HCT116 (cell line): ENCODE results near the gene RGS19. TPM values are rescaled to one million over a fixed set of nuclear protein-coding genes. Genes with fewer than 3 reads are reported as not detected.

ENCODE experiments used
- ATAC-seq: fragments of 200-7000 bp; cut with Tn5 transposase; 2 replicates; pipeline ENCODE4 v1.9.1; 2020; ENCODE audit warnings: mild to moderate bottlenecking, moderate library complexity
- BruUV-seq: library from RNA; stranded (reverse); fragments of 400-500 nt; replicated peaks from 2 replicates; lab custom pipeline; 2021; lab: Mats Ljungman, UMichigan
- CTCF ChIA-PET: fragments of 300-600 bp; sonication (Branson Sonifier 250); formaldehyde crosslinking; loops from one replicate; lab custom pipeline; 2021; ENCODE audit warnings: antibody characterized with exemption; lab: Charles Lee
- POLR2A ChIA-PET: fragments of 300-600, 350-600 bp; sonication (Branson Sonifier 250); formaldehyde crosslinking; loops from one replicate; lab custom pipeline; 2021; ENCODE audit warnings: antibody characterized with exemption; lab: Charles Lee
- RAD21 ChIA-PET, 2 experiments: fragments of 300-600 bp; sonication (Branson Sonifier 250); formaldehyde crosslinking; loops; one replicate each; lab custom pipeline; 2023; ENCODE audit warnings: low total read pairs in 2 of 2; ENCODE audit not compliant: uncharacterized antibody in 2 of 2, unreplicated experiment in 2 of 2, low non-redundant PET in 1 of 2; lab: Charles Lee
- DNase-seq: peaks from one replicate; pipeline ENCODE4 v3.0.0-alpha.2; 2010; ENCODE audit warnings: low read depth, low spot score
- H2AFZ ChIP-seq: fragments of 200-600 bp; shearing (Covaris generic), sonication (generic); 2 replicates; pipeline ENCODE4 v1.6.1; 2017; ENCODE audit warnings: low read depth, mixed run types, mixed read lengths, antibody characterized with exemption, low read length; ENCODE audit not compliant: poor library complexity, severe bottlenecking
- H3K27ac ChIP-seq: 2 replicates; pipeline ENCODE4 v1.5.1; 2012; ENCODE audit warnings: low read depth, low read length
- H3K27me3 ChIP-seq: fragments of 200-600 bp; sonication (generic); 2 replicates; pipeline ENCODE4 v1.6.1; 2016; ENCODE audit warnings: mixed run types, low read length, mixed read lengths; ENCODE audit not compliant: insufficient read depth
- H3K36me3 ChIP-seq, 2 experiments: fragments of 200-500 bp in 1 of 2; fragments of 200-600 bp in 1 of 2; sonication (Bioruptor generic) in 1 of 2; sonication (generic) in 1 of 2; 2 replicates each; pipeline versions ENCODE4 v1.5.1 to v1.6.1; 2014 to 2016; ENCODE audit warnings: low read length in 2 of 2, inconsistent platforms in 1 of 2, mixed read lengths in 1 of 2, mixed run types in 1 of 2; ENCODE audit not compliant: insufficient read depth in 2 of 2, control insufficient read depth in 1 of 2
- H3K4me1 ChIP-seq, 2 experiments: fragments of 200-600 bp in 1 of 2; sonication (generic) in 1 of 2; 2 replicates each; pipeline versions ENCODE4 v1.5.1 to v1.6.1; 2012 to 2017; ENCODE audit warnings: low read length in 2 of 2, inconsistent platforms in 1 of 2, mild to moderate bottlenecking in 1 of 2, mixed read lengths in 1 of 2, mixed run types in 1 of 2, moderate library complexity in 1 of 2; ENCODE audit not compliant: insufficient read depth in 2 of 2, control insufficient read depth in 1 of 2
- H3K4me2 ChIP-seq: fragments of 200-600 bp; sonication (generic); 2 replicates; pipeline ENCODE4 v1.6.1; 2017; ENCODE audit warnings: mixed run types, low read length, mixed read lengths
- H3K4me3 ChIP-seq, 2 experiments: fragments of 200-600 bp in 1 of 2; sonication (generic) in 1 of 2; replicated peaks in 1 of 2; 2 replicates each; pipeline ENCODE4 v1.5.1; 2011 to 2016; ENCODE audit warnings: low read length in 2 of 2, control low read depth in 1 of 2, low read depth in 1 of 2, mild to moderate bottlenecking in 1 of 2, mixed read lengths in 1 of 2, mixed run types in 1 of 2
- H3K79me2 ChIP-seq: fragments of 200-600 bp; sonication (generic); 2 replicates; pipeline ENCODE4 v1.6.1; 2017; ENCODE audit warnings: mild to moderate bottlenecking, mixed run types, low read length, moderate library complexity, mixed read lengths; ENCODE audit not compliant: insufficient read depth
- H3K9ac ChIP-seq: fragments of 200-600 bp; sonication (generic); 2 replicates; pipeline ENCODE4 v1.6.1; 2016; ENCODE audit warnings: low read length, mixed read lengths
- H3K9me2 ChIP-seq: fragments of 200-600 bp; sonication (generic), shearing (Covaris generic); 2 replicates; pipeline ENCODE4 v1.6.1; 2017; ENCODE audit warnings: mixed run types, mild to moderate bottlenecking, moderate library complexity; ENCODE audit not compliant: insufficient read depth
- H3K9me3 ChIP-seq, 2 experiments: fragments of 200-500 bp in 1 of 2; fragments of 200-600 bp in 1 of 2; sonication (Bioruptor generic) in 1 of 2; sonication (generic) in 1 of 2; 2 replicates each; pipeline ENCODE4 v1.6.1; 2014 to 2017; ENCODE audit warnings: low read length in 2 of 2, mixed read lengths in 2 of 2, inconsistent platforms in 1 of 2, low read depth in 1 of 2, mild to moderate bottlenecking in 1 of 2, mixed run types in 1 of 2, moderate library complexity in 1 of 2; ENCODE audit not compliant: control insufficient read depth in 1 of 2, insufficient read depth in 1 of 2
- H4K20me1 ChIP-seq: fragments of 200-600 bp; sonication (generic), shearing (Covaris generic); 2 replicates; pipeline ENCODE4 v1.6.1; 2017; ENCODE audit warnings: mixed run types, mild to moderate bottlenecking, moderate library complexity; ENCODE audit not compliant: insufficient read depth
- EZH2phosphoT487 ChIP-seq: fragments of 200-600 bp; IDR thresholded peaks from 2 replicates; pipeline ENCODE4 v1.6.1; 2018; ENCODE audit warnings: antibody characterized with exemption, borderline replicate concordance
- POLR2AphosphoS5 ChIP-seq: IDR thresholded peaks from 2 replicates; pipeline ENCODE4 v1.6.1; 2011; ENCODE audit warnings: mild to moderate bottlenecking, low read depth, low read length, moderate library complexity
- REST ChIP-seq: IDR thresholded peaks from 2 replicates; pipeline ENCODE4 v1.6.1; 2012; ENCODE audit warnings: low read depth
- YY1 ChIP-seq: IDR thresholded peaks from 2 replicates; pipeline ENCODE4 v1.6.1; 2011; ENCODE audit warnings: low read length, low read depth, moderate library complexity, mild to moderate bottlenecking; ENCODE audit not compliant: insufficient replicate concordance; ENCODE audit errors: extremely low read depth
- ZFX ChIP-seq: fragments of 450-650 bp; IDR thresholded peaks from 2 replicates; pipeline ENCODE4 v1.6.1; 2017
- intact Hi-C: fragments of 100-400 bp; cut with micrococcal nuclease; formaldehyde crosslinking; loops from 2 replicates; pipeline ENCODE4 v1.10.0; 2022
- total RNA-seq: library from RNA; stranded (reverse); gene quantifications from one replicate; pipeline ENCODE4 v1.2.1, GENCODE V29; 2021; ENCODE audit not compliant: unreplicated experiment

The RGS19 gene
- total RNA-seq, 1 experiment from 2014 or later = 21.4 TPM

GRCh38 chr20:64096535-64096934 lies 17.2 kb upstream of the RGS19 start:
- TF ChIP-seq ZFX = no peak
- Histone ChIP-seq H3K9me2 (no peaks in the 10 kb centered on the region), H3K9ac (no peak overlapping the region), H3K4me1 (peaks cover under 1 to 1% of the 10 kb centered on the region in 2 experiments; a peak in 2 of 4 replicates), H3K27me3 (no peaks in the 10 kb centered on the region), H4K20me1 (no peaks in the 10 kb centered on the region), H3K4me3 (no peak overlapping the region), H3K9me3 (no peaks in the 10 kb centered on the region), H3K27ac (no peak overlapping the region), H3K36me3 (no peaks in the 10 kb centered on the region), H3K4me2 (no peak overlapping the region), H3K79me2 (no peaks in the 10 kb centered on the region), H2AFZ (no peak overlapping the region)
- ATAC-seq = no peak
- RAD21 ChIA-PET = no interaction called here
- no TSS peak for BruUV-seq
- CTCF ChIA-PET = no interaction called here
- intact Hi-C loops = no loop called here
- POLR2A ChIA-PET = no interaction called here
- DNase-seq = no peak

- DNase-seq (no peak), ATAC-seq (no peak)
- ChIA-PET CTCF (no interaction called here), RAD21 (no interaction called here), POLR2A (no interaction called here)
- Histone ChIP-seq H3K4me2 (no peak overlapping the region), H3K36me3 (no peaks in the 10 kb centered on the region), H3K27me3 (no peaks in the 10 kb centered on the region), H3K27ac (no peak overlapping the region), H2AFZ (no peak overlapping the region), H3K79me2 (no peaks in the 10 kb centered on the region), H3K9me2 (no peaks in the 10 kb centered on the region), H3K4me1 (no peaks in the 10 kb centered on the region), H4K20me1 (no peaks in the 10 kb centered on the region), H3K4me3 (no peak overlapping the region), H3K9me3 (no peaks in the 10 kb centered on the region), H3K9ac (no peak overlapping the region)
- no TSS peak for BruUV-seq
- intact Hi-C loops = no loop called here
- no peak for TF ChIP-seq EZH2phosphoT487
- TF ChIP-seq POLR2AphosphoS5 = no peak
- no peak for TF ChIP-seq REST
- TF ChIP-seq YY1 = no peak
- TF ChIP-seq, all 23 proteins: peak for 0
Measured at GRCh38 chr20:64095927-64096326, 16.6 kb upstream of the RGS19 start.
